CD4-positive, alpha-beta T cell treated with Interleukin-4 for 4 hours (primary cell): ENCODE data around the gene SLC18A3.

Experiments used
- DNase-seq: peaks from one replicate; pipeline ENCODE4 v3.0.0-alpha.2; 2020

SLC18A3 gene

DNA sequence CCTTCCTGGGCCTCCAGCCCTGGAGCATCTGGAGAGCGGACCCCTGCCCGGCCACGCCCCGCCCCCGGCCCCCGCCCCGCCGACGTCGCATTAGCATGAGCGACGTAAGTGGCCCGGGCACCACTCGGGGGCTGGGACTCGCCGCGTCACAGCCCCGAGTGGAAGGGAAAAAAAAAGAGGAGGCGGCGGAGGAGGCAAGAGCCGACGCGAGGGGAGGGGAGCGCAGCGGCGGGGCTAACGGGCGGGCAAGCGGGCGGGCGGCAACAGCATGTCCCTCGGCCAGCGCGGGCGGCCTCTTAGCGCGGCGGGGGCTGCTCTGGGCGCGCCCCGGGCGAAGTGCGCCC is at the start of gene SLC18A3:
Gene SLC18A3 (plus strand): TSS at position 197 of the 344 bp plus-strand sequence. CDS start 431 bp downstream, outside the sequence.
- DNase-seq, result no peak

DNA sequence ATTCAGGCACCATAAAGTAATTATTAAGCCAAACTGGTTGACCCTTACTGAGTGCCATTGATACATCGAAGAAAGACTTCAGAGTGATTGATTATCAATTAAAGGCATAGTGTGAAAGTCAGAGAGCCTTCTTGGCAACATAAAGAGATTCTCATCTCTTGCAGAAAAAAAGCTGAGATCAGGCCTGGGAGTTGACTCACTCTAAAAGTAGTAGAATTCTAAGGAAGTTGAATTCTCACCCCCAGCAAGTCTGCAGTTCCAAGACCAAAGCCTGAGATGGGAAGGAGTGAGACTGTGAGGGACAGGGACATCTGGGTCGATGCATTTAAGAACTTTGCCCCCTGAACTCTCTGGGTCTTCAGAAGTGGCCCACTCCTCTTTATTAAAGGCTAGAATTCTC is 49.6 kb upstream of the SLC18A3 start:
- no peak for DNase-seq

DNA sequence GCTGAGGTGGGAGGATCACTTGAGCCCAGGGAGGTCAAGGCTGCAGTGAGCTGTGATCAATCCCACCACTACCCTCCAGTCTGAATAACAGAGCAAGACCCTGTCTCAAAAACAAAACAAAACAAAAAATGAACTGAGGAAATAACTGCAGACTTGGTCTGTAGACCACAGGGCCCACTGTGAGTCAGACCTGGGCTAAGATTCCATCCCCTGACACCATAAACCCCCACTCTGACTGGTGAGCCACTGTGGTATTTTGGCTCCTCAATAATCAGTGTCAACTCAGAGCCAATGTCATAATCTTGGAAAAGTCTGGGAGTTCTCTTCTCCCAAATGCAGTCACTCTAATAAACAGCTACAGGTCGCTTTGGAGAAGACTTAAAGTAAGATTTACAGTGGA is 47.2 kb upstream of the SLC18A3 start:
- no peak for DNase-seq

DNA sequence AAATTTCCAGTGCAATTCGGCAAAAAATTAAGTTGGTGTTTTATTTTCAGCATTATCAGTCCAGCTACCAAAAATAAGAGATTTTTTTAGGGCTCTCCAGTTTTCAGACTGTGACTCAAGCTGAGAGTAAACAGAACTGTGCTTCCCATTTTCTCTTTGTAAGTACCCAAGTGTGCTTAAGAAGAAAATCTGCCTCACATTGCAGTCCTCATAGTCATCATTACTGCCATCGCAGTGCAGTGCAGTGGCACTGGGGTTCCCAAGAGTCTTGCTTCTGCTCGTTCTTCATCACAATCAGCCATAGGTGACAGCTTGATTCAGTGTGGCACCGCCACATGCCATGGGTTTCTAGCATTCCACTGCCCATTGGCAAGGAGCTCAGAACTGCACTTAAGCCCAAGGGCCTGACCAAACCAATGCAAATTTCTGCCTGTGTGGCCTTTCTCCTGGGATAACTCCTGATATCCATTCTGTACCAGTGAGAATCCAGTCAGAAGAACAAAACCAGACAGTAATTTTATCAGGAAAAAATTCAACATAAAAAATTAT is 45.6 kb upstream of the SLC18A3 start:
- no peak for DNase-seq

DNA sequence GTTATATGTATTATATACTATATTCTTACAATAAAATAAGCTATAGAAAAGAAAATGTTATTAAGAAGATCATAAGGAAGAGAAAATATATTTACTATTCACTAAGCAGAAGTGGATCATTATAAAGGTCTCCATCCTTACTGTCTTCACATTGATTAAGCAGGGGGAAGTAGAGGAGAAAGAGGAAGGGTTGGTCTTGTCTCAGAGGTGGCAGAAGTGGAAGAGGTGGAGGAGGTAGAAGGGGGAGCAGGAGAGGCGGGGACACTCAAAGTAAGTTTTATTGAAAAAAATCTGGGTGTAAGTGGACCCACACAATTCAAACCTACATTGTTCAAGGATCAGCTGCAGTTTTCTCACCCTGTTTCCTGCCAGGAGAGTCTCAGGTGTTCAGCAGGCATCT is 42.3 kb upstream of the SLC18A3 start:
- no peak for DNase-seq

DNA sequence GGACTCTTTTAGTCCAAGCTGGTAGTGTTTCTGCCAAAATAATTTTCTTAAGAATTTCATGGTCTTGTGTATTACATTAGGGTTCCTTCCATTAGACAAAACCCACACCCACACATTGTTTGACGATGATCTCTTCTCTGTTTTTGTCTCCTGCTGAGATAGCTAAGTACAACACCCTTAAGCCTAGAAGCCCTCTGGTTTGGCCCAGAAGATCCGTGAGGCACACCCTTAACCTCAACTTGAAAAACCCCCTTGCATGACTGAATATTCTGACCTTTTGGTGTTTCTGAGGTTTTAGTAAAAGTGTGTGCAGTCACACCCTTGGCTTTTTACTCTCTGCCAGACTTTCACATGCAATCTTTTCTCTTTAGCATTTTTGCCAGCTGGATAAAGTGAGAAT is 41.9 kb upstream of the SLC18A3 start:
- DNase-seq, result no peak

DNA sequence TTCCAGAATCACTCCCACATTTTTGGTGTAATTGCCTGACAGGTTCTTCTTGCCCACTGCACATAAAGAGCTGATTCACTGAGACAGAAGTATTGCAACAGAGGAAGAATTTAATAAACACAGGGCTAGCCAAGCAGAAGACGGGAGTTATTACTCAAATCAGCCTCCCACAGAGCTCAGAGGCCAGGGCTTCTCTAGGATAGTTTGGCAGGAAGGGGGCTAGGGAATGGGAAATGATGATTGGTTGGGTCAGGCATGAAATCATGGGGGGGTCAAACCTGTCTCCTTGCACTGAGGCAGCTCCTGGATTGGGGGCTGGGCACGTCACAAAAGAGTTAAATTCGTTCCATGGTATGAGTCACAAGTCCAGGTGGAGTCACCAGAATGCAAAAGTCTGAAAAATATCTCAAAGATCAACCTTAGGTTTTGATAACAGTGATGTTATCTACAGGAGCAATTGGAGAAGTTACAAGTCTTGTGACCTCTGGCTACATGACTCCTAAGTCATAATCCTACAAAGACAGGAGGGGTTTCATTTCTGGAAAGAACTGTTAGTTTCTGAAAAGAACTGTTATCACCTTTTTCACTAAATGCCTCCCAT is 41.0 kb upstream of the SLC18A3 start:
- no peak for DNase-seq

DNA sequence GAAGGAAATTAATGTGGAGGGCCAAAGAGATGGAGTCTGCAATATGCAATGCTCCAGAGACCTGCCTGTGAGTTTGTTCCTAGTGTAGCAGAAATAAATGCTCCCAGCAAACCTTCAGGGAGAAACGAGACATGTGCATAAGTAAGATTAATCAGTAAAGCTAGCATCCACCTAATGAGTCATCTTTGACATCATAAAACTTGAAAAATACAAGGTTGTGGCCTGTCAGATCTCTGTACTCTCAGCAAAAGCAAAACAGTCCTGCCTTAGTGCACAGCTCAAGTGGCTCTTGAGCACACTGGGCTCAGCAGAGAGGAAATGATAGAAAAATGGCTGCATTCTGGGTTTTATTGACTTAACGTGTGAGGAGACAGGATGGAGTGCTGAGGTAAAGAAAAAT is 38.7 kb upstream of the SLC18A3 start:
- no peak for DNase-seq

DNA sequence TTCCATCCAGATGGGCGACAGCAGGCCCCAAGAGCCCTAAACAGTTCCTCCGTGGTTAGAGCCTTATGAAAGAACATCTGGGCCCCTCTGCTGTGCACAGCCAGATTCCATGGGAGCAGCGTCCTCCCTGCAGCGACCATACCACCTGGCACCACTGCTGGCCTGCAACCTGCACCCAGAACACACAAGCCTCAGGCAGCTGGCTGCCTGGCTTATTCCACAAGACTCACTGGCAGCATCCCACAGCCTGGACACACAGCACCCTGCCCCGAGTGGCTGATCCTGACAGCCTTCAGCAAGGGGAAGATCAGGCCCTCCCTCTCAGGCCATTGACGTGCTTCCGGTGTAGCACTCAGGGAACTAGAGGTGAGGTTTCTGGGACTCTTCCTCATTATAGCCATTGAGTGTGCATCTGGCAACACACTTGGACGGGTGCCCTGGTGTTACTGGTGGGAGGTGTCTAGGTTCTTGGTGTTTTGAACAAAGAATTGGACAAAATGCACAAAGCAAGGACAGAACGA is 37.5 kb upstream of the SLC18A3 start:
- DNase-seq, result no peak

DNA sequence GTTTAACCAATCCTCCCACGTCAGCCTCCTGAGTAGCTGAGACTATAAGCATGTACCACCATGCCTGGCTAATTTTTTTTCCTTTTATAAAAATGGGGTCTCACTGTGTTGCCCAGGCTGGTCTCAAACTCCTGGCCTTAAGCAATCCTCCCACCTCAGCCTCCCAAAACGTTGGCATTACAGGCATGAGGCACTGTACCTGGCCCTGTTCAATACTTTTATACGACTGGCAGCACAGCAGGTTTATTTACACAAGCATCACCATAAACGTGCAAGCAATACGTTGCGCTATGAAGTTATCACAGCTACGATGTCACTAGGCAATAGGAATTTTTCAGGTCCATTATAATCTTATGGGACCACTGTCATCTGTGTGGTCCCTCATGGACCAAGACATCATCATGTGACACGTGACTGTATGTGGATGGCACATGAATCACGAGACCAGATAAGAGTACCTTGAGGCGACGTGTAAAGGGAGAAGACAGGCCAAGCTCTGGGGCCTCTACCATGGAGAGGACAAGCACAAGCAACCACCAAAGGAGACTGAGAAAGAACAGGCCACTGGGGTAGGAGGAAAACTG is 34.5 kb upstream of the SLC18A3 start:
- no peak for DNase-seq

DNA sequence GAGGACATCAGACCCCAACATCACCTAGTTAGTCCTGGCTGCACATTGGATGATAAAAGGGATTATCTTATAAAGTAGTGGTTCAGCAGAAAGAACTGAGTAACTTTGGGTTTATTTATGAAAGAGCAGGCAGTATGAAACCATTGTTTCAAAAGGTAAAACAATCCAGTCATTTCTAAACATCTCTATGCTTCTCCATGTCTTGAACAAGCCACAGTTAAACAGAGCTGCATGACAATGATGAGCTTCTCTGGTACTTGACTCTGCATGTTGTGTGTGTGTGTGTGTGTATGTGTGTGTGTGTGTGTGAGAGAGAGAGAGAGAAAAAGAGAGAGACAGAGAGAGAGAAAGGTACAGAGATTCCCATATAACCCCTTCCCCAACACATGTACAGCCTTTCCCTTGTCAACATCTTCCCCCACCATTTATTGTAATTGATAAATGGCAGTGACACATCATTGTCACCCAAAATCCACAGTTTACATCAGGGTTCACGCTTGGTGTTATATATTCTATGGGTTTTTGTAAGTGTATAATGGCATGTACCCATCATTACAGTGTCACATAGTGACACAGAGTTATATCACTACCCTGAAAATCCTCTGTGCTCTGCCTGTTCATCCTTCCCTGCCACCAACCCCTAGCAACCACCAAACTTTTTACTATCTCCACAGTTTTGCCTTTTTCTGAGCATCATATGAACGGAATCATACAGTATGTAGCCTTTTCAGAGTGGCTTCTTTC is 32.8 kb upstream of the SLC18A3 start:
- DNase-seq, result no peak

DNA sequence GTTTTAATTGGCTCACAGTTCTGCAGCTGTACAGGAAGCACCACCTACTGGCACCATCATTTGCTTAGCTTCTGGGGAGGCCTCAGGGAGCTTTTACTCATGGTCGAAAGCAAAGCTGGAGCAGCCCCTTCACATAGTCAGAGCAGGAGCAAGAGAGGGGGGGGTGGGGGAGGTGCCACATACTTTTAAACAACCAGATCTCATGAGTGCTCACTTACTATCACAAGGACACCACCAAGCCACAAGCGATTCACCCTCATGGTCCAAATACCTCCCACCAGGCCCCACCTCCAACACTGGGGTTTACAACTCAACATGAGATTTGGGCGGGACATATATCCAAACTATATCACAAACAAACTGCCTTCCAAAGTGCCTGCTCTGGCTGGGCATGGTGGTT is 31.7 kb upstream of the SLC18A3 start:
- DNase-seq, result no peak

DNA sequence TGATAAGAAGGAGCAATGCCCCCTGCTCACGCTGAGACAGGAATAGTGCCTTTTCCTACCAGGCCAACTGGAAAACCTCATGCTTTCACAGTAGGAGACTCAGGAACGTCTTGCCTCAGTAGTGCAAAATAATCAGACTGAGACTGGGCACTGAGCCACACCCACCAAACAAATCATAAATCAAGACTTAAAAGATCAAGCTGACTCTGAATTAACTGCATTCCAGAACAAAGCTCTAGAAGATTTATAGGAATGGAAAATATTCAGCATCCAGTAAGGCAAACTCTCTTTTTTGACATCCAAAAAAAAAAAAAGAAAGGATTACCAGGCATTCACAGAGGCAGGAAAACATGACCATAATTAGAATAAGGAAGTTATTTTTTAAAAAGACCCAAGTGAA is 30.5 kb upstream of the SLC18A3 start:
- DNase-seq, result no peak

DNA sequence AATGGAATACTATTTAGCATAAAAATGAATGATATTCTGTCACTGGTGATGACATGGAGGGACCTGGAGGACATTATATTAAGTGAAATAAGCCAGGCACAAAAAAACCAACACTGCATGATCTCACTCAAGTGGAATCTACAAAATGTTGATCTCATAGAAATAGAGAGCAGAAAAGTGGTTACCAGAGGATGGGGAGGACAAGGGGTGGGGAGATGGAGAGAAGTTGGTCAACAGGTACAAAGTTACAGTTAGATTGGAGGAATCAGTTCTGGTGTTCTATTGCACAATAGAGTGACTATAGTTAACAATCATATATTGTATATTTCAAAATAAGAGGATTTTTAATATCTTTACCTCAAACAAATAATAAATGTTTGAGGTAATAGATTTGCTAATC is 24.7 kb upstream of the SLC18A3 start:
- no peak for DNase-seq

DNA sequence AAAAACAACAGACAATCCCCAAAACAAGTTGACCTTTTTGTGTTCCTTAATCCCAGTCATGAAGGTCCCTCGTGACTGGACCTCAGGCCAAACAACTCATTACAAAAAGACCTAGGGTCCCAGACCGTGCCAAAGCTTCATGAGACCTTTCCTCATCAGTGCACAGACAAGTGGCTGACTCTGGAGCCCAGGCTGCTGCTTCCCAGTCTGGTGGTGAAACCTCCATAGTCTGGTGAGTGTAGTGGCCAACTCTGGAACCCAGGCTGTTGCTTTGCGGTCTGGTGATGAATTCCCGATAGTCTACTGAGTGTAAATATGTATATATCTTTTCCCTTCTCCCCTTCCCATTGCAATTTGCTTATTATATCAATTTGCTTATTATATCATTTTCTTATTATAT is 22.1 kb upstream of the SLC18A3 start:
- no peak for DNase-seq

DNA sequence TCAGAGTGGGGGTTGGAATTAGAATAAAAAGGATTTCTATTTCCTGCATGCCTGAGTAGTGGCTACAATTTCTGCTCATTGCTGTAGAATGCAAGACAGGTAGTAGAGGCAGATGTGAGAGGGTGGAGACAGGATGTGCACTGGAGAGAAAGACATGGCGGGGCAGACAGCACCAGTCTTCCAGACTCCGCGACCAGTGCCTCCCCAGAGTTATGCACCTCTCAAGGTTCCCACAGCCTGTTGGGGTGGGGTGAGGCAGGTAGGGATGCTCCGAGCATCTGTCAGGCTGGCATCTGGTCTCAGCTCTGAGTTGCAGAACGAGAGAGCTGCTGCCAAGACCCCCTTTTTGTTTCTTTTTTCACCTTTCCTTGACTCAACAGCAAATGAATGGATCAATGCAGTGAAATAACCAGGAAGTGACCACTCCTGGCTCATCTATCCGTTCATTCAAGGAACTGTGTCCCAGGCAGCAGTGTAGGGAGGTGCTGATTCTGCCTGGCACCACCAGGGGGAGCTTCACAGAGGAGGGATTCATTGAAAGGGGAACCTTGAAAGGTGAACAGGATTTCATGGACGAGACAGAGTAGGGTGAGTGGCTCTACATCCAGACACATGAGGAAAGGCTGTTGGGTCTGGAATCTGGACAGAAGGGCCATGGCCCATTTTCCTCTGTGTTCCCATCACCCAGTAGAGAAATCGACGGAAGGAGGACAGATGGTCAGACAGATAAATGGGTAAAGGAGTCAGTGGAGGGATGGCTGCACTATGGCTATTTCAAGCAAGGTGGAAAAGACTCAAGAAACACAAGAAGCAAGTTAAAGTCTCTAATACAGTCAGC is 17.2 kb upstream of the SLC18A3 start:
- peak; percentile 56 for DNase-seq

DNA sequence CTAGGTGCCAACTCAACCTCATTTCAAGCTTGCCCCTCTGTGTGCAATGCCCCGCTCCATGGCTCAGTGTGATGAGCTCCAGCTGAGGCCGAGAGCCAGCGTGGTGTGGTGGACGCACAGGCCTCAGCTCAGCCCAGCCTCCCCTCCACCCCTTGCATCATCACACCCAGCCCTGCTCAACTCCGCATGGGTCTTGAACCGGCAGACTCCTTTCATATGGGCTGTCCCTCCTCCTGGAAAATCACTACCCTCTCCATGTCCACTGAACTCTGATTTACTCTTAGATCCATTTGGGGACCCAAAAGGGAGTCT is 16.6 kb upstream of the SLC18A3 start:
- no peak for DNase-seq

DNA sequence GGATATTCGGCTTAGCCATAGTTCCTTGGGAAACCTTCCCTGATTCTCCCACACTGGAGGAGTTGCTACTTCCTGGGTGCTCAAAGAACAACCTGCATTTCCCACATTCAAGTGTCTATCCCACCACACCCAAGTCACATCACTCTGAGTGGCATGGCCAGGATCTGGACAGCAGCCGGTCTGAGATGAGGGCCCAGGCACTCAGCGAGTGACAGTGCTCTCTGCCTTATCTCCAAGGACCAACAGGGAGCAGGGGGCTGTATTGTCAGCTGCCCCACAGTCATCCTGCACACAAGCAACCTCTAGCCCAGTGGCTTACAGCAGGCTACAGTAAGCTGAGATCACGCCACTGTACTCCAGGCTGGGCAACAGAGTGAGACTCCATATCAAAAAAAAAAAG is 16.1 kb upstream of the SLC18A3 start:
- DNase-seq, result no peak

DNA sequence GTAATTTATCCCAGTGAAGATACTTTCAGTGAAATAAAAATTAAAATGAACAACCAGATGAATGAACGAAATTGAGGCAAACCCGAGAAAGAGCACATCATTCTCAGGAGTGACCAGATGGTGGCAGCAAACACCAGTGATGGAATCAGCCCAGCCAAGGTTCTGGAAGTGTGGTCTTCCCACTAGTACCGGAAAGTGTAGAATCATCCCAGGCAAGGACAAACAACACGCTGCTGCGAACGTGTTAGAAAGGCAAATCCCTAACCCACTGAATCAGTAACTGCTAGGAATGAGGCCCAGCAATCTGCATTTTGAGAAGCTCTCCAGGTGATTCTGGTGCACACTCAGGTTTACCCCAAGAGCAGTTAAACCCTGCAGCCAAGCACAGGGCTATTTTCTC is 15.5 kb upstream of the SLC18A3 start:
- peak; percentile 38 for DNase-seq

DNA sequence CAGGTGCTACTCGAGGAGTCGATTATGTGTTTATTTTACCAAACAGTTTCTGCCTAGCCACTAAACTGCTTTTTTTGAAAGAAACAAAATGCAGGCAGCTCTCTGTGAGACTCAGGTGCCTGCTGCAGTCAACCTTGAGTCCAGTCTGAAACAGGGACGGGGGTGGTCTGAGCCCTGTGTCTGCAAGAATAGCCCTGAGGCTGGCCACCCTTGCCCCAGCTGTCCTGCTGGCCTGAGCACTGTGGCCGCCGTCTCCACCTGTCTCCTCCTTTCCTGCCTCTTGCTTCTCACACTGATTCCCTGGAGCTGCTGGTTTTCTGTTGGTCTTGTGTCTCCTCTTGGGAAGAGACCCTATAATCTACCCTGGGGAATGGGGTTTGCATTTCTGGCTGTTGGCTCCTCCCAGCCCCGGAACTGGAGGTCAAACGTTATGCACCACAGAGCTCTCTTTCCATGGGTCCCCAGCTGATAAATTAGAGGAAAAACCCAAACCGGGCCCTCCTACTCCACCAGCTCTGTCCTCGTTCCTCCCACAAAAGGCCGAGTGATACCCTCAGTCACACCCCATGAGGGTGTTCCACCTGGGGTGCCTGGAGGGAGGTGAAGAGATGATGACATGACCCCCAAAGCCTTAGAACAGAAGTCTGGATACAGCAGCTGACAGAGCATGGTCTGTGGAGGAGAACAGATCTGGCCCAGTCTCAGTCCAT is 15.0 kb upstream of the SLC18A3 start:
- no peak for DNase-seq

DNA sequence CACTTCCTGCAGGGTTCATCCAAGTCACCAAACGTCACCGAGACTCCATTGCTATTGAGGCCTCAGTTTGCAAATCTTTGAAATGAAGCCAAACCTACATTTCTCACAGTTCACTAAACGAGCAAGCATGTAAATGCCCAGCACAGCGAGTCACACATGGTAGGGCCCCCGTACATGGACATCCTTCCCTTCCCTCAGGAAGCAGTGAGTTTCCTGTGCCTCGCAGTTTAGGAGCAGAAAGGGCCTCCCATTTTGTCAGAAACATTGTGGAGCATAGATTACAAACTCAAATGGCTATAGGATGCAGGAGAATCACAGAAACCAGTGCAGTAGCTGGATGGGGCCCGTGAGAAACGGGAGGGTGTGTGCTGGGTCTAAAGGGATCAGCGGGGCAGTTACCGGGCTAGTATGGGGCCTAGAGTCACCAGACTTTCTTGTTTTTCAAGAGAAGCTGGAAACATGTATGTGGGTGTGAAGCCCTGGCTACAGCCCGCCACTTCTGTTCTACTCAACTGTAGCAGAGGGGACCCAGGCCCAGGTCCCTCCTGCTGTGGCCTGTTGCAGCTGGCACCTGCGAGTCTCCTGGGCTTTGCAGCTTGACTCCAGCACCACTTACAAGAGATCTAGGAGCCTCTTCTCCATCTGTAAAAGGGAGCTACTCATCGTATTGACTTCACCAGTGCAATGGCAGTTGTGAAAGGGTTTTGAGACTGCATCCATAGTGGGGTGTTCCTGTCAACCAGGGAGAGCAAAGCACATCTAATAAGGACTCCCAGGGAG is 14.2 kb upstream of the SLC18A3 start:
- DNase-seq, result no peak

DNA sequence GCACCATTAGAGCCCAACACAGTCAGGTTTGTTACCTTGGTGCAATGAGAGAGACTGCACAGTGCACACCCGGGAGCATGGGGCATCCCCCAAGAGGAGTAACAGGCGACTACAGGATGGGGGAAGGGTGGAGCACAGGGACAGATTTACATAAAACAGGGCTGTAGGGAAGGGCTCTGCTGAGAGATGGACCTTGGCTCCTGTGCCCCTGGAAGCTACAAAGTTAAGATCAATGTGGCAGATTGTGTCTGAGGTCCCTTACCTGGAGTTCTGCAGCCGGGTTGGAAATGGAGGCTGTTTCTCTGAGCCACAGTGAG is 13.7 kb upstream of the SLC18A3 start:
- DNase-seq, result no peak
